Ishikawa (cell line): ENCODE data around the gene MINDY4B.

Experiments
- CEBPB ChIP-seq: IDR thresholded peaks from 2 replicates; pipeline ENCODE4 v1.6.1; 2012
- CREB1 ChIP-seq: IDR thresholded peaks from 2 replicates; pipeline ENCODE4 v1.6.1; 2012; ENCODE audit warnings: low read depth
- EGR1 ChIP-seq: IDR thresholded peaks from 2 replicates; pipeline ENCODE4 v1.6.1; 2012
- EP300 ChIP-seq: IDR thresholded peaks from 2 replicates; pipeline ENCODE4 v1.6.1; 2012; ENCODE audit warnings: borderline replicate concordance
- FOXM1 ChIP-seq: IDR thresholded peaks from 2 replicates; pipeline ENCODE4 v1.6.1; 2012; ENCODE audit warnings: low read depth, borderline replicate concordance
- NFIC ChIP-seq: IDR thresholded peaks from 2 replicates; pipeline ENCODE4 v1.6.1; 2012
- RAD21 ChIP-seq: IDR thresholded peaks from 2 replicates; pipeline ENCODE4 v1.6.1; 2012; ENCODE audit warnings: low read depth
- TAF1 ChIP-seq: IDR thresholded peaks from 2 replicates; pipeline ENCODE4 v1.6.1; 2012; ENCODE audit warnings: low read depth, mild to moderate bottlenecking
- TCF12 ChIP-seq: IDR thresholded peaks from 2 replicates; pipeline ENCODE4 v1.6.1; 2012; ENCODE audit warnings: low read depth
- TEAD4 ChIP-seq: IDR thresholded peaks from 2 replicates; pipeline ENCODE4 v1.6.1; 2012
- YY1 ChIP-seq: IDR thresholded peaks from 2 replicates; pipeline ENCODE4 v1.6.1; 2012; ENCODE audit warnings: low read depth
- ZBTB7A ChIP-seq: IDR thresholded peaks from 2 replicates; pipeline ENCODE4 v1.6.1; 2012; ENCODE audit warnings: low read depth
- TF ChIP-seq, protein P1 (sequence below): IDR thresholded peaks from 2 replicates; pipeline ENCODE4 v1.6.1; 2012; ENCODE audit warnings: low read depth, mild to moderate bottlenecking
- TF ChIP-seq, protein P2 (sequence below): IDR thresholded peaks from 2 replicates; pipeline ENCODE4 v1.6.1; 2012
- TF ChIP-seq, protein P3 (sequence below): IDR thresholded peaks from 2 replicates; pipeline ENCODE4 v1.6.1; 2012

MINDY4B gene

DNA sequence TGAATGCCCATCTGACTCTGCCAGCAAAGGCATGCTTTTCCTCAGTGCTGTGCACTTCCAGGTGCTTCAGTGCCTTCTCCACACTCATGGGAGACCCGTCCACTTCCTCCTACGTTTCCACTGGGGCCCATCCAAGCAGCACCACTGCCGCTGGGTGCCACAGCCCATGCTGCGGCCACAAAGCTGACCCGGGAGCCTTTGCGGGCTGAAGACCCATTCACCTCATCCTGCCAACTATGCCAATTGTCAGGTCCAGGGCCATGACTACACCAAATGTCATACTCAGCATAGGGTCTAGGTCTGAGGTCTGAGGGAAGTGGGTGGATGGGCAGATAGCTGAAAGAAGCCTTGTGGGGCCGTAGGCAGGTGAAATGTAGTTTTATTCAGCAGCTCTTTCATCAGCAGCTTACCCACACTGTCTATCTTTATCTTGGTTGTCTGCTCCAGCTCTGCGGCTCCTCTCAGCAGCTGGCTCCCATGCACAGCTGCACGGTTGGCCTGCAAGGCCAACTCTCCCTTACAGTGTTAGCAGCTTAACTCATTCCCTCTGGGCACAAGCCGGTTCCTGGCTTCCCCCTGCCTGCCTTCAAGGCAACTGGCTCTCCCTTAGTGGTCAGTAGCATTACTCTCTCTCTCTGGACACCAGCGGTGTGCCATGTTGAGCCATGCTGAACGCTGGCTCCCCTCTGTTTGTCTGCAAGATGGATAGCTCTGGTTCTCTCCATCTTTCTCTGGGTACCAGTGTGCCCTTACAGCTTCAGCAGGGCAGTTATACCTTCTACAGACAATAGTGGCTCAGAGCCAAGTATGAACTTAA is 78.6 kb downstream of the MINDY4B start:
- TF ChIP-seq, protein P1, sequence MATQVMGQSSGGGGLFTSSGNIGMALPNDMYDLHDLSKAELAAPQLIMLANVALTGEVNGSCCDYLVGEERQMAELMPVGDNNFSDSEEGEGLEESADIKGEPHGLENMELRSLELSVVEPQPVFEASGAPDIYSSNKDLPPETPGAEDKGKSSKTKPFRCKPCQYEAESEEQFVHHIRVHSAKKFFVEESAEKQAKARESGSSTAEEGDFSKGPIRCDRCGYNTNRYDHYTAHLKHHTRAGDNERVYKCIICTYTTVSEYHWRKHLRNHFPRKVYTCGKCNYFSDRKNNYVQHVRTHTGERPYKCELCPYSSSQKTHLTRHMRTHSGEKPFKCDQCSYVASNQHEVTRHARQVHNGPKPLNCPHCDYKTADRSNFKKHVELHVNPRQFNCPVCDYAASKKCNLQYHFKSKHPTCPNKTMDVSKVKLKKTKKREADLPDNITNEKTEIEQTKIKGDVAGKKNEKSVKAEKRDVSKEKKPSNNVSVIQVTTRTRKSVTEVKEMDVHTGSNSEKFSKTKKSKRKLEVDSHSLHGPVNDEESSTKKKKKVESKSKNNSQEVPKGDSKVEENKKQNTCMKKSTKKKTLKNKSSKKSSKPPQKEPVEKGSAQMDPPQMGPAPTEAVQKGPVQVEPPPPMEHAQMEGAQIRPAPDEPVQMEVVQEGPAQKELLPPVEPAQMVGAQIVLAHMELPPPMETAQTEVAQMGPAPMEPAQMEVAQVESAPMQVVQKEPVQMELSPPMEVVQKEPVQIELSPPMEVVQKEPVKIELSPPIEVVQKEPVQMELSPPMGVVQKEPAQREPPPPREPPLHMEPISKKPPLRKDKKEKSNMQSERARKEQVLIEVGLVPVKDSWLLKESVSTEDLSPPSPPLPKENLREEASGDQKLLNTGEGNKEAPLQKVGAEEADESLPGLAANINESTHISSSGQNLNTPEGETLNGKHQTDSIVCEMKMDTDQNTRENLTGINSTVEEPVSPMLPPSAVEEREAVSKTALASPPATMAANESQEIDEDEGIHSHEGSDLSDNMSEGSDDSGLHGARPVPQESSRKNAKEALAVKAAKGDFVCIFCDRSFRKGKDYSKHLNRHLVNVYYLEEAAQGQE = no peak
- no peak for TF ChIP-seq RAD21
- TF ChIP-seq NFIC = no peak
- no peak for TF ChIP-seq EP300
- no peak for TF ChIP-seq CEBPB
- TF ChIP-seq TCF12 = no peak
- TF ChIP-seq, protein P2, sequence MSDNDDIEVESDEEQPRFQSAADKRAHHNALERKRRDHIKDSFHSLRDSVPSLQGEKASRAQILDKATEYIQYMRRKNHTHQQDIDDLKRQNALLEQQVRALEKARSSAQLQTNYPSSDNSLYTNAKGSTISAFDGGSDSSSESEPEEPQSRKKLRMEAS = no peak
- TF ChIP-seq TAF1 = no peak
- no peak for TF ChIP-seq ZBTB7A
- TF ChIP-seq FOXM1 = no peak
- TF ChIP-seq, protein P3, sequence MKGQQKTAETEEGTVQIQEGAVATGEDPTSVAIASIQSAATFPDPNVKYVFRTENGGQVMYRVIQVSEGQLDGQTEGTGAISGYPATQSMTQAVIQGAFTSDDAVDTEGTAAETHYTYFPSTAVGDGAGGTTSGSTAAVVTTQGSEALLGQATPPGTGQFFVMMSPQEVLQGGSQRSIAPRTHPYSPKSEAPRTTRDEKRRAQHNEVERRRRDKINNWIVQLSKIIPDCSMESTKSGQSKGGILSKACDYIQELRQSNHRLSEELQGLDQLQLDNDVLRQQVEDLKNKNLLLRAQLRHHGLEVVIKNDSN = no peak
- TF ChIP-seq CREB1 = no peak
- TF ChIP-seq TEAD4 = no peak
- TF ChIP-seq YY1 = no peak
- no peak for TF ChIP-seq EGR1

DNA sequence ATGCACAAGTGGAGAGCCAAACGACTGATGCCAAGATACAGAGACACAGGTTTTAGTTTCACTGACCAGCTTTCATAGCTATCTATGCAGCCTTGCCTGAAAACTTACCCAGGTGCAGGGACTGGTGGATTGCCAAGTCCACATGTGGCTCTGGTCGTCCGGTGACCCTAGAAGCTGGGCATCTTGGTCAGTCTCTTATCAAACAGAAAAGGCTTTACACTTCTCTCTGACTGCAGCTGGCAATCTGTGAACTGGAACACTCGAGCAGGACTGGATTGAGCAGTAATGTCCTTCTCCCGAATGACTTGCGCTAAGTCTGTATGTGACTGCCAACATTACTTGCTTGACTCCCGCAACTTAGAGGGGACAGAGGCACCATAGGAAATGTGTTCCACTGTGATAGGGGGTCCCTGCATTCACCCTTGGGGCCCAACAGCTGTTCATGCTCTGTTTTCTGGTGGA is 79.3 kb downstream of the MINDY4B start:
- TF ChIP-seq, protein P3 = no peak
- no peak for TF ChIP-seq TCF12
- TF ChIP-seq TEAD4 = no peak
- TF ChIP-seq YY1 = no peak
- TF ChIP-seq ZBTB7A = no peak
- TF ChIP-seq NFIC = no peak
- TF ChIP-seq TAF1 = no peak

DNA sequence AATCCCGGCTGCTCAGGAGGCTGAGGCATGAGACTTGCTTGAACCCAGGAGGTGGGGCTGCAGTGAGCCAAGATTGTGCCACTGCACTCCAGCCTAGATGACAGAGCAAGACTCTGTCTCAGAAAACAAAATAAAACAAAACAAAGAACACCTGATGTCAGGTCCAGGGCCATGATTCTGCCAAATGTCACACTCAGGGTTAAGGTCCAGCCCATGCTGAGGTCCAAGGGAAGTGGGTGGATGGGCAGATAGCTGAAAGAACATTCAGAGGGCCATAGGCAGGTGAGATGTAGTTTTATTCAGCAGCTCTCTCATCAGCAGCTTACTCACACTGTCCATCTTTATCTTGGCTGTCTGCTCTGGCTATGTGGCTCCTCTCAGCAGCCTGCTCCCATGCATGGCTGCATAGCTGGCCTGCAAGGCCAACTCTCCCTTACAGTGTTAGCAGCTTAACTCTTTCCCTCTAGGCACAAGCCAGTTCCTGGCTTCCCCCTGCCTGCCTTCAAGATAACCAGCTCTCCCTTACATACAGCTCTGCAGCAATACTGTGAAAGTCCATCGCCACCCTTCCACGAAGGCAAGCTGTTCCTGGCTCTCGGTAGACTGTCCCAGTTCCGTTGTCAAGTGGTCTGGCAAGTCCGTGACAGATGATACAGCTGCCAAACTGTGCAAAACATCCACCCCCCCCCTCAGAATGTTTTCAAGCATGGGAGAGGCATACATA is 79.9 kb downstream of the MINDY4B start:
- TF ChIP-seq EGR1 = no peak
- no peak for TF ChIP-seq TCF12
- TF ChIP-seq CEBPB = no peak
- TF ChIP-seq ZBTB7A = no peak
- TF ChIP-seq TAF1 = no peak
- no peak for TF ChIP-seq FOXM1
- TF ChIP-seq CREB1 = no peak
- no peak for TF ChIP-seq EP300
- TF ChIP-seq, protein P3 = no peak
- no peak for TF ChIP-seq YY1
- TF ChIP-seq RAD21 = no peak
- TF ChIP-seq TEAD4 = no peak
- TF ChIP-seq, protein P1 = no peak
- TF ChIP-seq NFIC = no peak
- TF ChIP-seq, protein P2 = no peak

DNA sequence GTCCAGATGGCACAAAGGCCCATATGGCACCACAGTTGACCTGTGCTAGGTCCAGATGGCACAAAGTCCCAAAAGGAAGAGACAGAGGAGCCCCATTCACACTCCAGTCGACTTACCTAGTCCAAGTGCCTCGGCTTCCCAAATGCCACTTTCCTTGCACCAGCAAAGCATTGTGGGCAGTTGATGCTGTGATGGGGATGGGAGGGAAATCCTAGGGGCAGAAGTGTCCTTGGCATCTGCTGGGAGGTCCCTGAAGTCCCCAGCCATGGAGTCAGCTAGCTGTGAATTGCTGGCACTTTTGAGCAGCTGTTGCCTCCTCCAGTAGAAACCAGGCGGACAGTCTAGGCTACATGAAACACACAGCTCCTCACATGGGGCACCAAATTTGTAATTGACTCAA is 82.0 kb downstream of the MINDY4B start:
- TF ChIP-seq NFIC (no peak), TEAD4 (no peak), EGR1 (no peak), TAF1 (no peak), ZBTB7A (no peak), FOXM1 (no peak), RAD21 (no peak), CEBPB (no peak)
- TF ChIP-seq, protein P3 = no peak
- TF ChIP-seq, protein P2 = no peak
